Stimulated activated effector memory CD8-positive, alpha-beta T cell treated with anti-CD3 and anti-CD28 coated beads, Interleukin-12 subunit alpha, Interleukin-12 subunit beta, amount 100 ng/mL, for 72 hours (primary cell): ENCODE measurements around the gene TNS3.
"Not testable (repeated sequence)": the region's sequence is repeated elsewhere in the genome, so short reads cannot be mapped to it uniquely, and the experiment has no call there.

Experiments
- ATAC-seq: fragments of 150-1000 bp; cut with Tn5 transposase; 2 replicates; pipeline ENCODE4 v1.10.0; 2021
- DNase-seq, 2 donors: peaks; one replicate each; pipeline ENCODE4 v3.0.0; 2021 to 2022; ENCODE audit warnings: low spot score in 2 of 2
- H3K27ac Mint-ChIP-seq: one replicate; pipeline ENCODE4 v1.8.0; 2022; ENCODE audit warnings: mild to moderate bottlenecking, mixed read lengths
- H3K36me3 Mint-ChIP-seq: one replicate; pipeline ENCODE4 v1.8.0; 2022; ENCODE audit warnings: mild to moderate bottlenecking, mixed read lengths
- H3K4me1 Mint-ChIP-seq: one replicate; pipeline ENCODE4 v1.8.0; 2022; ENCODE audit warnings: mixed read lengths
- H3K4me3 Mint-ChIP-seq: one replicate; pipeline ENCODE4 v1.8.0; 2022; ENCODE audit warnings: mild to moderate bottlenecking, mixed read lengths
- H3K9me3 Mint-ChIP-seq: one replicate; pipeline ENCODE4 v1.8.0; 2022; ENCODE audit warnings: mixed read lengths

TNS3 gene

GRCh38 chr7:47546733-47547494 is 35.0 kb downstream of the TNS3 start:
- H3K4me1 Mint-ChIP-seq: no peaks in the 10 kb centered on the region
- H3K4me3 Mint-ChIP-seq: no peak overlapping the region
- H3K9me3 Mint-ChIP-seq: no peaks in the 10 kb centered on the region
- DNase-seq (no peak), ATAC-seq (no peak)
- H3K36me3 Mint-ChIP-seq: no peaks in the 10 kb centered on the region
- H3K27ac Mint-ChIP-seq: no peak overlapping the region

- ATAC-seq (no peak), DNase-seq (no peak)
- Mint-ChIP-seq H3K27ac (no peak overlapping the region), H3K36me3 (no peaks in the 10 kb centered on the region), H3K9me3 (no peaks in the 10 kb centered on the region), H3K4me1 (no peaks in the 10 kb centered on the region), H3K4me3 (no peak overlapping the region)
Measured at GRCh38 chr7:47546171-47546570, 35.7 kb downstream of the TNS3 start.

GRCh38 chr7:47544416-47544815 is 37.5 kb downstream of the TNS3 start:
- no peak overlapping the region for H3K27ac Mint-ChIP-seq
- DNase-seq (no peak), ATAC-seq (no peak)
- no peaks in the 10 kb centered on the region for H3K36me3 Mint-ChIP-seq
- H3K4me3 Mint-ChIP-seq: no peak overlapping the region
- H3K4me1 Mint-ChIP-seq: no peaks in the 10 kb centered on the region
- no peaks in the 10 kb centered on the region for H3K9me3 Mint-ChIP-seq

GRCh38 chr7:47543714-47544113 is 38.2 kb downstream of the TNS3 start:
- H3K36me3 Mint-ChIP-seq: no peaks in the 10 kb centered on the region
- H3K27ac Mint-ChIP-seq: no peak overlapping the region
- ATAC-seq (no peak), DNase-seq (no peak)
- no peak overlapping the region for H3K4me3 Mint-ChIP-seq
- H3K9me3 Mint-ChIP-seq: no peaks in the 10 kb centered on the region
- H3K4me1 Mint-ChIP-seq: no peaks in the 10 kb centered on the region

- Mint-ChIP-seq H3K9me3 (no peaks in the 10 kb centered on the region), H3K4me3 (no peak overlapping the region), H3K27ac (no peak overlapping the region), H3K36me3 (no peaks in the 10 kb centered on the region), H3K4me1 (no peaks in the 10 kb centered on the region)
- DNase-seq (no peak), ATAC-seq (no peak)
Measured at GRCh38 chr7:47543056-47543455, 38.9 kb downstream of the TNS3 start.

- no peaks in the 10 kb centered on the region for H3K4me1 Mint-ChIP-seq
- no peak overlapping the region for H3K27ac Mint-ChIP-seq
- H3K9me3 Mint-ChIP-seq: no peaks in the 10 kb centered on the region
- no peak for ATAC-seq
- H3K36me3 Mint-ChIP-seq: no peaks in the 10 kb centered on the region
- H3K4me3 Mint-ChIP-seq: no peak overlapping the region
- no peak for DNase-seq
Measured at GRCh38 chr7:47542051-47542450, 39.9 kb downstream of the TNS3 start.

GRCh38 chr7:47541485-47541884 is 40.4 kb downstream of the TNS3 start:
- H3K27ac Mint-ChIP-seq, H3K9me3 Mint-ChIP-seq, H3K36me3 Mint-ChIP-seq, DNase-seq, H3K4me3 Mint-ChIP-seq, ATAC-seq, H3K4me1 Mint-ChIP-seq: not testable (repeated sequence)

- no peak for DNase-seq
- no peaks in the 10 kb centered on the region for H3K36me3 Mint-ChIP-seq
- H3K4me1 Mint-ChIP-seq: no peaks in the 10 kb centered on the region
- H3K4me3 Mint-ChIP-seq: no peak overlapping the region
- no peaks in the 10 kb centered on the region for H3K9me3 Mint-ChIP-seq
- ATAC-seq: no peak
- H3K27ac Mint-ChIP-seq: no peak overlapping the region
Measured at GRCh38 chr7:47540387-47541350, 41.2 kb downstream of the TNS3 start.

GRCh38 chr7:47540053-47540386 is 41.9 kb downstream of the TNS3 start:
- no peaks in the 10 kb centered on the region for H3K9me3 Mint-ChIP-seq
- no peak overlapping the region for H3K4me3 Mint-ChIP-seq
- H3K4me1 Mint-ChIP-seq: no peaks in the 10 kb centered on the region
- no peak overlapping the region for H3K27ac Mint-ChIP-seq
- no peaks in the 10 kb centered on the region for H3K36me3 Mint-ChIP-seq
- ATAC-seq: no peak
- no peak for DNase-seq

- Mint-ChIP-seq H3K36me3 (no peaks in the 10 kb centered on the region), H3K4me3 (no peak overlapping the region), H3K27ac (no peak overlapping the region), H3K9me3 (no peaks in the 10 kb centered on the region), H3K4me1 (no peaks in the 10 kb centered on the region)
- ATAC-seq: no peak
- DNase-seq: no peak
Measured at GRCh38 chr7:47539398-47540052, 42.4 kb downstream of the TNS3 start.

- H3K9me3 Mint-ChIP-seq: no peaks in the 10 kb centered on the region
- no peak overlapping the region for H3K4me3 Mint-ChIP-seq
- no peaks in the 10 kb centered on the region for H3K4me1 Mint-ChIP-seq
- DNase-seq (no peak), ATAC-seq (no peak)
- no peak overlapping the region for H3K27ac Mint-ChIP-seq
- H3K36me3 Mint-ChIP-seq: no peaks in the 10 kb centered on the region
Measured at GRCh38 chr7:47538846-47539311, 43.0 kb downstream of the TNS3 start.

GRCh38 chr7:47537716-47538675 is 43.9 kb downstream of the TNS3 start:
- H3K27ac Mint-ChIP-seq: no peak overlapping the region
- no peaks in the 10 kb centered on the region for H3K4me1 Mint-ChIP-seq
- ATAC-seq (no peak), DNase-seq (no peak)
- H3K9me3 Mint-ChIP-seq: no peaks in the 10 kb centered on the region
- no peak overlapping the region for H3K4me3 Mint-ChIP-seq
- H3K36me3 Mint-ChIP-seq: no peaks in the 10 kb centered on the region

- Mint-ChIP-seq H3K36me3 (no peaks in the 10 kb centered on the region), H3K4me3 (no peak overlapping the region), H3K4me1 (no peaks in the 10 kb centered on the region), H3K27ac (no peak overlapping the region), H3K9me3 (no peaks in the 10 kb centered on the region)
- DNase-seq (no peak), ATAC-seq (peak; percentile 14)
Measured at GRCh38 chr7:47536661-47537611, 45.0 kb downstream of the TNS3 start.
